Measurements from ENCODE around the gene MARCHF3.

Gene MARCHF3

DNA sequence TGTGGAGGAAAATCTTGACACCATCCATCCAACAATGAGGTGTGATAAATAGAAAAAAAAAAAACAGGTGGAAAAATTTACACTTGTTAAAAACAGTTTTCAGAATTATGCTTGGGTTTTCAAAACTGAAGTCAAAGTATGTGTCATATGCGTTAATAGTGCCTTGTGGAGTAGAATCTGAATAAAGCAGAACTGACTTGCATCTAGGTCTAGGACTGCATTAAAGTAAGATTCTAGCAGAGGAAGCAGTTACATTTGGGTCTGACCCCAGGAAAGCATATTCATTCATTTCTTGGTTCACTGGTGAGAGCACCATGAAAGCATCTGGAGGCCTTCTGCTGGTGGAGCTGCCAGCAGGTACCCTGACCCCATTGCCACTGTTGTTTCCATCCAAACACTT is 89.0 kb downstream of the MARCHF3 start:
- no peaks in the 10 kb centered on the region for H3K9me3 ChIP-seq (ENCODE audit: low read length)
- no peak overlapping the region for H3K4me2 ChIP-seq (ENCODE audit: low read length)
- no peaks in the 10 kb centered on the region for H3F3A ChIP-seq (ENCODE audit: insufficient read depth, low read length)
- TF ChIP-seq EZH2 (IDR thresholded peaks at IDR 0.05; ENCODE audit: borderline replicate concordance, low read length): no peak
- no peaks in the 10 kb centered on the region for H3K4me1 ChIP-seq (ENCODE audit: insufficient read depth, low read length, severe bottlenecking)
- H3K36me3 ChIP-seq (ENCODE audit: insufficient read depth, low read length): no peaks in the 10 kb centered on the region
- H3K4me3 ChIP-seq (ENCODE audit: low read depth, low read length, poor library complexity, severe bottlenecking): no peak overlapping the region
- H4K20me1 ChIP-seq (ENCODE audit: insufficient read depth, low read length): no peaks in the 10 kb centered on the region
- H2AFZ ChIP-seq (ENCODE audit: low read length): no peak overlapping the region
- no peaks in the 10 kb centered on the region for H3K9me2 ChIP-seq (ENCODE audit: low read depth, low read length)
- no peaks in the 10 kb centered on the region for H3K79me2 ChIP-seq (ENCODE audit: insufficient read depth, low read length)
- H3K27ac ChIP-seq (ENCODE audit: low read depth, low read length, poor library complexity, severe bottlenecking): no peak overlapping the region
- H3K27me3 ChIP-seq (ENCODE audit: insufficient read depth, low read length): no peaks in the 10 kb centered on the region
- H3K9ac ChIP-seq (ENCODE audit: low read length): no peak overlapping the region

GRCh38 chr5:126939887-126940286 is 90.5 kb downstream of the MARCHF3 start:
- TF ChIP-seq EZH2 (IDR thresholded peaks at IDR 0.05; ENCODE audit: borderline replicate concordance, low read length) (no peak), CTCF (IDR thresholded peaks at IDR 0.05; ENCODE audit: low read length) (no peak)
- Histone ChIP-seq H3K36me3 (ENCODE audit: insufficient read depth, low read length) (no peaks in the 10 kb centered on the region), H3K4me1 (ENCODE audit: insufficient read depth, low read length, severe bottlenecking) (no peaks in the 10 kb centered on the region), H3K9ac (ENCODE audit: low read length) (no peak overlapping the region), H3K27me3 (ENCODE audit: insufficient read depth, low read length) (no peaks in the 10 kb centered on the region), H2AFZ (ENCODE audit: low read length) (no peak overlapping the region), H3K9me3 (ENCODE audit: low read length) (no peaks in the 10 kb centered on the region), H3K9me2 (ENCODE audit: low read depth, low read length) (no peaks in the 10 kb centered on the region), H3F3A (ENCODE audit: insufficient read depth, low read length) (no peaks in the 10 kb centered on the region), H3K4me3 (ENCODE audit: low read depth, low read length, poor library complexity, severe bottlenecking) (no peak overlapping the region), H3K27ac (ENCODE audit: low read depth, low read length, poor library complexity, severe bottlenecking) (no peak overlapping the region), H3K79me2 (ENCODE audit: insufficient read depth, low read length) (no peaks in the 10 kb centered on the region), H4K20me1 (ENCODE audit: insufficient read depth, low read length) (no peaks in the 10 kb centered on the region), H3K4me2 (ENCODE audit: low read length) (no peak overlapping the region)

DNA sequence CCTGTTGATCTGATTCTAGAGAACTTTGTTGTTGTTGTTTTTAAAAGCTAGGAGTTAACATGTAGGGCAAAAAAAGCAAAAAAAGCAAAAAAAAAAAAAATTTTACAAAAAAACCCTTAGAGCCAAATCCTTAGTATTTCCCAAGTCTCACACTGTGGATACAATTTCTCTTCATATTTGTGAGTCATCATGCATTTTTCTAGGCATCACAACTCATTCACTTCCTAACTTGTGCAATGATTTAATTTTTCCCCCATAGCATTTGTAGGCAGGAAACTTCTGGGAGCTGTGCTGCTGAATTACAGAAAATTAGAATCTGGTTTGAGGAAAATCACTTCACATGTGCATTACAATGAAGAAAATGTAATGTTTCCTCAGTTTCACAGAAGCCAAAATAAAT is 91.9 kb downstream of the MARCHF3 start:
- Histone ChIP-seq H3K4me3 (ENCODE audit: low read depth, low read length, poor library complexity, severe bottlenecking) (no peak overlapping the region), H3K27me3 (ENCODE audit: insufficient read depth, low read length) (no peaks in the 10 kb centered on the region), H3K9ac (ENCODE audit: low read length) (no peak overlapping the region), H3K4me1 (ENCODE audit: insufficient read depth, low read length, severe bottlenecking) (no peaks in the 10 kb centered on the region), H2AFZ (ENCODE audit: low read length) (no peak overlapping the region), H4K20me1 (ENCODE audit: insufficient read depth, low read length) (no peaks in the 10 kb centered on the region), H3K36me3 (ENCODE audit: insufficient read depth, low read length) (no peaks in the 10 kb centered on the region), H3F3A (ENCODE audit: insufficient read depth, low read length) (no peaks in the 10 kb centered on the region), H3K79me2 (ENCODE audit: insufficient read depth, low read length) (no peaks in the 10 kb centered on the region), H3K9me3 (ENCODE audit: low read length) (no peaks in the 10 kb centered on the region), H3K9me2 (ENCODE audit: low read depth, low read length) (no peaks in the 10 kb centered on the region), H3K27ac (ENCODE audit: low read depth, low read length, poor library complexity, severe bottlenecking) (no peak overlapping the region), H3K4me2 (ENCODE audit: low read length) (no peak overlapping the region)
- TF ChIP-seq CTCF (IDR thresholded peaks at IDR 0.05; ENCODE audit: low read length): no peak
- TF ChIP-seq EZH2 (IDR thresholded peaks at IDR 0.05; ENCODE audit: borderline replicate concordance, low read length): no peak

DNA sequence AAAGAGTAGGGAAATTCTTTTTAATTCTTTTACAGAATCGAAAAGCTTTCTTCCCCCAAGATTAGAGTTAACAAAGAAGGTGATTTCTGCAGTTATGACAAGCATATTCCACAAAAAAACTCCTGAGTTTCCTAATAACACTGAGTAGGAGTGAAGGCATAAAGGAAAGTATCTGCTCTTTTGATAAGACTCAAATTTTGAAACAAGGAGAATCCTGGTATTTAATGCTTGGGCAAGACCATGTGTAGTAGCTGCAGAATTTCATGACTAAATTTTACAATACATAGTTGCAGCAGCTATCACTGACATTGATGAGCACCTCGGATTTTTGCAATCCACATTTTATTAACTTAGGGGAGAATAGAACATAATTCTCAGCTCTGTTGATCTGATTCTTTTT is 92.6 kb downstream of the MARCHF3 start:
- no peaks in the 10 kb centered on the region for H3K36me3 ChIP-seq (ENCODE audit: insufficient read depth, low read length)
- H2AFZ ChIP-seq (ENCODE audit: low read length): no peak overlapping the region
- H3K27me3 ChIP-seq (ENCODE audit: insufficient read depth, low read length): no peaks in the 10 kb centered on the region
- no peak overlapping the region for H3K9ac ChIP-seq (ENCODE audit: low read length)
- H3K4me1 ChIP-seq (ENCODE audit: insufficient read depth, low read length, severe bottlenecking): no peaks in the 10 kb centered on the region
- TF ChIP-seq CTCF (IDR thresholded peaks at IDR 0.05; ENCODE audit: low read length): no peak
- TF ChIP-seq EZH2 (IDR thresholded peaks at IDR 0.05; ENCODE audit: borderline replicate concordance, low read length): no peak
- no peaks in the 10 kb centered on the region for H3K9me2 ChIP-seq (ENCODE audit: low read depth, low read length)
- no peaks in the 10 kb centered on the region for H3K79me2 ChIP-seq (ENCODE audit: insufficient read depth, low read length)
- no peak overlapping the region for H3K4me3 ChIP-seq (ENCODE audit: low read depth, low read length, poor library complexity, severe bottlenecking)
- no peak overlapping the region for H3K4me2 ChIP-seq (ENCODE audit: low read length)
- no peaks in the 10 kb centered on the region for H3K9me3 ChIP-seq (ENCODE audit: low read length)
- H3F3A ChIP-seq (ENCODE audit: insufficient read depth, low read length): no peaks in the 10 kb centered on the region
- H4K20me1 ChIP-seq (ENCODE audit: insufficient read depth, low read length): no peaks in the 10 kb centered on the region
- no peak overlapping the region for H3K27ac ChIP-seq (ENCODE audit: low read depth, low read length, poor library complexity, severe bottlenecking)

Data from OCI-LY1 (cell line).